Endothelial cell of umbilical vein (primary cell): ENCODE data around the gene MPV17. TPM values are rescaled to one million over a fixed set of nuclear protein-coding genes. Genes with fewer than 3 reads are reported as not detected.

Experiments
- BruUV-seq: library from RNA; stranded (reverse); fragments of 400-500 nt; replicated peaks from 2 replicates; lab custom pipeline; 2021; lab: Mats Ljungman, UMichigan
- CTCF ChIA-PET: fragments of 300-600, 350-600 bp; sonication (Branson Sonifier 250); formaldehyde crosslinking; loops from one replicate; lab custom pipeline; 2021; ENCODE audit warnings: antibody characterized with exemption, inconsistent platforms; lab: Charles Lee
- POLR2A ChIA-PET: fragments of 300-600, 350-600 bp; sonication (Branson Sonifier 250); formaldehyde crosslinking; loops from one replicate; lab custom pipeline; 2021; ENCODE audit warnings: antibody characterized with exemption, inconsistent platforms; lab: Charles Lee
- DNase-seq: peaks from one replicate; pipeline ENCODE4 v3.0.0-alpha.2; 2011; ENCODE audit warnings: low read depth, low spot score
- FAIRE-seq: peaks from 2 replicates; lab custom pipeline; 2011; peaks lifted over from hg19 to GRCh38; lab: Jason Lieb, UNC
- H2AFZ ChIP-seq: 2 replicates; pipeline ENCODE4 v1.6.0; 2012; ENCODE audit warnings: low read depth, low read length, control low read depth, inconsistent platforms
- H3K27ac ChIP-seq: 2 replicates; pipeline ENCODE4 v1.5.1; 2011; ENCODE audit warnings: low read depth, mild to moderate bottlenecking, control low read depth, low read length, moderate library complexity; ENCODE audit not compliant: insufficient read depth
- H3K27me3 ChIP-seq, 2 experiments: 2 replicates each; pipeline versions ENCODE4 v1.6.0 to v1.6.1; 2011; ENCODE audit warnings: low read length in 2 of 2, mixed read lengths in 1 of 2; ENCODE audit not compliant: control insufficient read depth in 2 of 2, insufficient read depth in 2 of 2
- H3K36me3 ChIP-seq, 2 experiments: 2 replicates in 1 of 2; 3 replicates in 1 of 2; pipeline ENCODE4 v1.5.1; 2011; ENCODE audit warnings: low read length in 2 of 2, mild to moderate bottlenecking in 1 of 2, moderate library complexity in 1 of 2; ENCODE audit not compliant: control insufficient read depth in 2 of 2, insufficient read depth in 2 of 2; ENCODE audit errors: extremely low read depth in 1 of 2
- H3K4me1 ChIP-seq: 3 replicates; pipeline ENCODE4 v1.5.1; 2011; ENCODE audit warnings: mild to moderate bottlenecking, low read length; ENCODE audit not compliant: control insufficient read depth, insufficient read depth; ENCODE audit errors: extremely low read depth
- H3K4me2 ChIP-seq: 2 replicates; pipeline ENCODE4 v1.6.1; 2011; ENCODE audit warnings: low read length, control low read depth, mixed read lengths; ENCODE audit not compliant: insufficient read depth
- H3K4me3 ChIP-seq, 3 experiments: fragments of 200-600 bp in 1 of 3; sonication (generic), shearing (Covaris generic) in 1 of 3; replicated peaks in 1 of 3; 2 replicates each; pipeline ENCODE4 v1.5.1; 2011 to 2016; ENCODE audit warnings: control low read depth in 3 of 3, low read length in 3 of 3, mild to moderate bottlenecking in 2 of 3, inconsistent platforms in 1 of 3, low read depth in 1 of 3, moderate library complexity in 1 of 3; ENCODE audit not compliant: insufficient read depth in 1 of 3
- H3K79me2 ChIP-seq: 2 replicates; pipeline ENCODE4 v1.6.0; 2012; ENCODE audit warnings: low read length, inconsistent platforms; ENCODE audit not compliant: control insufficient read depth, insufficient read depth
- H3K9ac ChIP-seq: replicated peaks from 2 replicates; pipeline ENCODE3; 2011; ENCODE audit warnings: low read length, control low read depth; ENCODE audit not compliant: insufficient read depth; ENCODE audit errors: extremely low read depth
- H3K9me1 ChIP-seq: replicated peaks from 3 replicates; pipeline ENCODE4 v1.6.0; 2011; ENCODE audit warnings: mild to moderate bottlenecking, low read length; ENCODE audit not compliant: control insufficient read depth, insufficient read depth; ENCODE audit errors: extremely low read depth
- H3K9me3 ChIP-seq: replicated peaks from 2 replicates; pipeline ENCODE4 v1.5.1; 2012; ENCODE audit warnings: low read length, inconsistent platforms; ENCODE audit not compliant: control insufficient read depth, insufficient read depth
- H4K20me1 ChIP-seq: replicated peaks from 2 replicates; pipeline ENCODE3; 2011; ENCODE audit warnings: mild to moderate bottlenecking, low read length; ENCODE audit not compliant: control insufficient read depth, insufficient read depth; ENCODE audit errors: extremely low read depth
- EZH2 ChIP-seq: IDR thresholded peaks from 2 replicates; pipeline ENCODE4 v1.6.1; 2012; ENCODE audit warnings: borderline replicate concordance, low read depth, mild to moderate bottlenecking, moderate library complexity, low read length, inconsistent platforms; ENCODE audit not compliant: severe bottlenecking
- FOS ChIP-seq: IDR thresholded peaks from 2 replicates; pipeline ENCODE4 v1.6.1; 2011; ENCODE audit warnings: mild to moderate bottlenecking, low read length, moderate library complexity, borderline replicate concordance; ENCODE audit not compliant: insufficient read depth
- GATA2 ChIP-seq: IDR thresholded peaks from 2 replicates; pipeline ENCODE4 v1.7.0; 2011; ENCODE audit warnings: low read depth, mild to moderate bottlenecking, moderate library complexity, mixed read lengths, low read length; ENCODE audit not compliant: insufficient read length, insufficient read depth
- JUN ChIP-seq: IDR thresholded peaks from 2 replicates; pipeline ENCODE4 v1.6.1; 2011; ENCODE audit warnings: borderline replicate concordance, low read depth; ENCODE audit not compliant: insufficient read length, insufficient read depth
- MAX ChIP-seq: IDR thresholded peaks from 2 replicates; pipeline ENCODE4 v1.6.1; 2011; ENCODE audit not compliant: insufficient read depth, insufficient read length
- MYC ChIP-seq: IDR thresholded peaks from one replicate; pipeline ENCODE4 v1.6.1; 2011; ENCODE audit warnings: mild to moderate bottlenecking, low read depth, low read length
- POLR2A ChIP-seq: IDR thresholded peaks from 2 replicates; pipeline ENCODE4 v1.6.1; 2012; ENCODE audit warnings: low read depth, mild to moderate bottlenecking, control low read depth, low read length
- POLR2AphosphoS5 ChIP-seq: IDR thresholded peaks from 2 replicates; pipeline ENCODE4 v1.6.1; 2012; ENCODE audit warnings: low read depth, mild to moderate bottlenecking, control low read depth, low read length, moderate library complexity; ENCODE audit not compliant: insufficient read depth
- dilution Hi-C: fragments of 300-500 bp; cut with MboI; formaldehyde crosslinking; loops from one replicate; pipeline ENCODE4 v1.15.0; 2019; ENCODE audit warnings: low sequenced_read_pairs; ENCODE audit not compliant: extremely low pct_ligation_motif_present
- intact Hi-C: fragments of 100-400 bp; cut with micrococcal nuclease; formaldehyde crosslinking; loops from one replicate; pipeline ENCODE4 v1.10.0; 2022
- polyA plus RNA-seq, 4 experiments: library from polyadenylated mRNA; depleted of rRNA in 3 of 4; stranded (reverse) in 3 of 4; unstranded in 1 of 4; fragments of >200 nt; gene quantifications; 2 replicates each; pipeline versions ENCODE4 v1.2.1 to v1.2.3, GENCODE V29; 2011 to 2012; ENCODE audit warnings: missing spikeins in 1 of 4
- total RNA-seq: library from RNA; stranded (reverse); gene quantifications from 2 replicates; pipeline ENCODE4 v1.2.3, GENCODE V29; 2021
- TF ChIP-seq, protein P1 (sequence below), 2 donors: IDR thresholded peaks; 1 replicate in 1 of 2; 2 replicates in 1 of 2; pipeline ENCODE4 v1.5.1; 2011; ENCODE audit warnings: low read length in 2 of 2, mild to moderate bottlenecking in 2 of 2, moderate library complexity in 2 of 2, control low read depth in 1 of 2, inconsistent platforms in 1 of 2, low read depth in 1 of 2; ENCODE audit not compliant: insufficient read depth in 1 of 2; ENCODE audit errors: extremely low read depth in 1 of 2

The MPV17 gene
- total and polyA plus RNA-seq, 2 donors (not counting 3 experiments of a cell fraction or from before 2014, with no cell fraction given): 74.7 to 267 TPM

- ChIA-PET POLR2A (no interaction called here), CTCF (interaction anchor here (1.0 to 1.6 kb wide), 2 partner anchors 9 to 13 kb away, joined by 3 to 4 read pairs; no protein-coding TSS in a partner anchor)
- TF ChIP-seq POLR2AphosphoS5 (no peak), GATA2 (no peak), MYC (no peak), EZH2 (no peak), POLR2A (no peak), MAX (no peak), FOS (no peak)
- Histone ChIP-seq H3K4me1 (peaks cover 6% of the 10 kb centered on the region), H3K4me2 (no peak overlapping the region), H3K36me3 (peaks cover 0 to 3% of the 10 kb centered on the region in 2 experiments), H2AFZ (no peak overlapping the region), H3K9me1 (no peaks in the 10 kb centered on the region), H3K9me3 (no peaks in the 10 kb centered on the region), H3K27ac (no peak overlapping the region), H3K79me2 (no peaks in the 10 kb centered on the region), H3K9ac (no peak overlapping the region), H3K4me3 (no peak overlapping the region), H4K20me1 (no peaks in the 10 kb centered on the region), H3K27me3 (peaks cover 10 to 17% of the 10 kb centered on the region in 2 experiments)
- intact Hi-C loops: no loop called here
- BruUV-seq: no TSS peak
- dilution Hi-C loops: no loop called here
- DNase-seq (no peak), FAIRE-seq (no peak)
These were observed 10.7 kb downstream of the MPV17 start for GRCh38 chr2:27312152-27312551.

DNA sequence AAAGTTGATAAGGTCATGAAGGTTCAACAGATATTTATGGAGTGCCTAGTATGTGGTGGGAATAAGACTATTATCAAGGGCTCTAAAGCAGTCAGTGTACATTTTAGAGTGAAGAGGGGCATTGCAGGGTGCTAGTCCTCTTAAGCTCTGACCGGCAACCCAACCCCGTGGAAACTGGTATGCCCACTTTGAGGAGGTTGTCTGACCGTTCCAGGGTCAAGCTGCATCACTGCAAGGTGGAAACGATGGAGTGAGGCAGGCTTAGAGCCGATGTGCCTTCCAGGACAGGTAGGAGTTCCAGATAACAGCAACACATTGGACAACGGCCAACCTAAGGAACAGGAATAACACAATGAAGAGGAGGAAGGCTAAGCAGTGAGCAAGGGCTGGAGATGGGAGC, 13.2 kb downstream of the MPV17 start:
- FAIRE-seq (no peak), DNase-seq (no peak)
- H3K4me3 ChIP-seq: no peak overlapping the region
- no peak overlapping the region for H3K9ac ChIP-seq
- dilution Hi-C loops (no loop called here), intact Hi-C loops (no loop called here)
- ChIA-PET CTCF (interaction anchor here (1.6 kb wide), 1 partner anchor 30 kb away, joined by 7 read pairs; no protein-coding TSS in a partner anchor), POLR2A (no interaction called here)
- no peaks in the 10 kb centered on the region for H3K79me2 ChIP-seq
- no peak overlapping the region for H3K27ac ChIP-seq
- TF ChIP-seq FOS (no peak), GATA2 (no peak), POLR2AphosphoS5 (no peak), EZH2 (no peak), MYC (no peak), JUN (no peak), MAX (no peak)
- TF ChIP-seq, protein P1, sequence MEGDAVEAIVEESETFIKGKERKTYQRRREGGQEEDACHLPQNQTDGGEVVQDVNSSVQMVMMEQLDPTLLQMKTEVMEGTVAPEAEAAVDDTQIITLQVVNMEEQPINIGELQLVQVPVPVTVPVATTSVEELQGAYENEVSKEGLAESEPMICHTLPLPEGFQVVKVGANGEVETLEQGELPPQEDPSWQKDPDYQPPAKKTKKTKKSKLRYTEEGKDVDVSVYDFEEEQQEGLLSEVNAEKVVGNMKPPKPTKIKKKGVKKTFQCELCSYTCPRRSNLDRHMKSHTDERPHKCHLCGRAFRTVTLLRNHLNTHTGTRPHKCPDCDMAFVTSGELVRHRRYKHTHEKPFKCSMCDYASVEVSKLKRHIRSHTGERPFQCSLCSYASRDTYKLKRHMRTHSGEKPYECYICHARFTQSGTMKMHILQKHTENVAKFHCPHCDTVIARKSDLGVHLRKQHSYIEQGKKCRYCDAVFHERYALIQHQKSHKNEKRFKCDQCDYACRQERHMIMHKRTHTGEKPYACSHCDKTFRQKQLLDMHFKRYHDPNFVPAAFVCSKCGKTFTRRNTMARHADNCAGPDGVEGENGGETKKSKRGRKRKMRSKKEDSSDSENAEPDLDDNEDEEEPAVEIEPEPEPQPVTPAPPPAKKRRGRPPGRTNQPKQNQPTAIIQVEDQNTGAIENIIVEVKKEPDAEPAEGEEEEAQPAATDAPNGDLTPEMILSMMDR (IDR thresholded peaks at IDR 0.05; ENCODE audit: extremely low read depth in 1 of 2, insufficient read depth in 1 of 2, low read depth in 1 of 2, low read length in 2 of 2): no peak
- no peaks in the 10 kb centered on the region for H3K9me1 ChIP-seq
- H3K4me2 ChIP-seq: no peak overlapping the region
- no peaks in the 10 kb centered on the region for H3K9me3 ChIP-seq
- no peaks in the 10 kb centered on the region for H4K20me1 ChIP-seq
- no TSS peak for BruUV-seq
- no peaks in the 10 kb centered on the region for H3K36me3 ChIP-seq
- H2AFZ ChIP-seq: no peak overlapping the region
- H3K4me1 ChIP-seq: peaks cover 7% of the 10 kb centered on the region
- H3K27me3 ChIP-seq: peaks cover 25 to 40% of the 10 kb centered on the region in 2 experiments
